B cell (primary cell): ENCODE measurements around the gene CTNNA3.

Source experiments
- CTCF ChIP-seq: fragments of 200-600 bp; IDR thresholded peaks from one replicate; pipeline ENCODE4 v1.8.0; 2022; ENCODE audit warnings: antibody characterized with exemption, mild to moderate bottlenecking
- EZH2 ChIP-seq: IDR thresholded peaks from 2 replicates; pipeline ENCODE4 v1.6.1; 2012; ENCODE audit warnings: borderline replicate concordance, low read depth, mild to moderate bottlenecking, moderate library complexity, low read length; ENCODE audit not compliant: insufficient read depth, poor library complexity, severe bottlenecking

DNA sequence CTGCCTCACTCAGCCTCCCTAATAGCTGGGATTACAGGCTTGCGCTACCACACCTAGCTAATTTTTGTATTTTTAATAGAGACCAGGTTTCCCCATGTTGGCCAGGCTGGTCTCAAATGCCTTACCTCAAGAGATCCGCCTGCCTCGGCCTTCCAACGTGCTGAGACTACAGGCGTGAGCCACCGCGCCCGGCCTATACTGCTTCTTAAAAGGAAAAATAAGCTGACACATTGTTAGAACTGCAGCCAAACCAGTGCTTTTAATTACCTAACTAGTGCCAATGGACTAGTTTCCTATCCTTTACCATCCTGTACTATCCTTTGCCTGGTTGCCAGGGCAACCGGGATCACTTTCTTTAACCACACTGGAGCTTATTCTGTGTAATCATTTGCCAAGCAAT, 662.1 kb downstream of the CTNNA3 start:
- no peak for TF ChIP-seq EZH2
- no peak for TF ChIP-seq CTCF
